ENCODE results near the gene UQCRH. TPM values are rescaled to one million over a fixed set of nuclear protein-coding genes. Genes with fewer than 3 reads are reported as not detected.
"Not testable (repeated sequence)": the region's sequence is repeated elsewhere in the genome, so short reads cannot be mapped to it uniquely, and the experiment has no call there.

Gene UQCRH
- total and polyA plus RNA-seq, 2 of the 8 experiments (the other 6 are each of a cell fraction or from before 2014, with no cell fraction given) = 626 to 1,112 TPM

GRCh38 chr1:46364612-46365011 is 61.1 kb downstream of the UQCRH start (continued):
- TF ChIP-seq CTCF (IDR thresholded peaks at IDR 0.05; ENCODE audit: control extremely low read depth in 1 of 3, insufficient read depth in 1 of 3, low read depth in 1 of 3, low read length in 3 of 3) (no peak), NRF1 (IDR thresholded peaks at IDR 0.05; ENCODE audit: low read depth, low read length) (no peak), RNF2 (IDR thresholded peaks at IDR 0.05; ENCODE audit: borderline replicate concordance, low read depth, low read length, missing control alignments, poor library complexity, severe bottlenecking) (no peak), RAD21 (IDR thresholded peaks at IDR 0.05 in 1 of 2, conservative IDR thresholded peaks at IDR 0.05 in 1 of 2; ENCODE audit: low read depth in 2 of 2, low read length in 2 of 2) (no peak)

GRCh38 chr1:46365796-46366195 is 62.3 kb downstream of the UQCRH start:
- not testable (repeated sequence) for H2BK20ac ChIP-seq (ENCODE audit: low read length); H3K14ac ChIP-seq (ENCODE audit: insufficient read length); H3K23ac ChIP-seq (ENCODE audit: insufficient read length); H3K56ac ChIP-seq (replicated peaks; ENCODE audit: insufficient read length, low read depth, low read length); H2AK5ac ChIP-seq (ENCODE audit: low read depth, low read length); H3K9me3 ChIP-seq (ENCODE audit: insufficient read depth in 2 of 2, low read depth in 1 of 2, low read length in 1 of 2); H3K23me2 ChIP-seq (ENCODE audit: low read depth, low read length); H3K27ac ChIP-seq (ENCODE audit: low read depth, low read length); FAIRE-seq; H4K8ac ChIP-seq (ENCODE audit: extremely low read depth, insufficient read depth, low read length); H3K4ac ChIP-seq (replicated peaks; ENCODE audit: insufficient read length, low read depth, low read length); H2BK15ac ChIP-seq (ENCODE audit: low read length); H2AFZ ChIP-seq (ENCODE audit: low read length); H3K27me3 ChIP-seq (replicated peaks in 1 of 4; ENCODE audit: control insufficient read depth in 3 of 4, extremely low read depth in 1 of 4, insufficient read depth in 3 of 4, low read length in 3 of 4); H2BK120ac ChIP-seq (replicated peaks; ENCODE audit: low read depth, low read length); H3K4me1 ChIP-seq (replicated peaks in 1 of 4; ENCODE audit: control insufficient read depth in 3 of 4, insufficient read depth in 4 of 4, low read length in 3 of 4); H3K9ac ChIP-seq (replicated peaks in 1 of 4; ENCODE audit: extremely low read depth in 1 of 4, low read depth in 3 of 4, low read length in 3 of 4); H2BK5ac ChIP-seq (ENCODE audit: low read depth, low read length); H3K79me2 ChIP-seq (ENCODE audit: control insufficient read depth in 1 of 2, insufficient read depth in 2 of 2, low read length in 2 of 2); H3K18ac ChIP-seq (ENCODE audit: extremely low read depth, low read length); H2BK12ac ChIP-seq (ENCODE audit: low read depth, low read length); DNase-seq (ENCODE audit: low read depth in 1 of 2, low spot score in 2 of 2); H3K4me2 ChIP-seq (ENCODE audit: insufficient read depth in 1 of 2, low read depth in 2 of 2, low read length in 2 of 2); H3K4me3 ChIP-seq (ENCODE audit: extremely low read depth in 1 of 4, insufficient read depth in 2 of 4, low read depth in 3 of 4, low read length in 4 of 4); H4K91ac ChIP-seq (replicated peaks; ENCODE audit: insufficient read length, low read length); H3K79me1 ChIP-seq (ENCODE audit: low read depth, low read length); H4K20me1 ChIP-seq (replicated peaks in 1 of 2; ENCODE audit: control insufficient read depth in 1 of 2, insufficient read depth in 2 of 2, low read length in 2 of 2); H4K5ac ChIP-seq (ENCODE audit: insufficient read length, low read depth, low read length)
- H3K36me3 ChIP-seq (ENCODE audit: control insufficient read depth in 2 of 4, insufficient read depth in 4 of 4, low read length in 3 of 4) = peaks cover 6 to 45% (median 19%) of the 10 kb centered on the region in 4 experiments
- 96% methylated on average over 8 of the region's 8 CpGs; no CpG with 5 or more reads in 1 of the 2 experiments for whole genome bisulfite sequencing, 2 experiments (ENCODE audit: extremely low coverage in 1 of 2, insufficient coverage in 1 of 2, insufficient read length in 1 of 2, insufficient replicate concordance in 2 of 2, low coverage in 1 of 2, low lambda C conversion rate in 2 of 2, missing lambda C conversion rate in 1 of 2)
- ChIA-PET CTCF (ENCODE audit: partially characterized antibody) (interaction anchor here (0.7 to 2.1 kb wide), 3 partner anchors 10 to 334 kb away, joined by 3 to 4 read pairs (median 3); no protein-coding TSS in a partner anchor), POLR2A (ENCODE audit: partially characterized antibody) (interaction anchor here (1.1 kb wide), 1 partner anchor 11 kb away, joined by 3 read pairs; no protein-coding TSS in a partner anchor)
